HG03045 (cell line): ENCODE results near the gene CHRNA3.

Experiments used
- ATAC-seq: cut with Tn5 transposase; IDR thresholded peaks from one replicate; pipeline ENCODE4 v1.9.1; 2021; ENCODE audit warnings: mild to moderate bottlenecking, moderate library complexity; ENCODE audit not compliant: unreplicated experiment

Gene CHRNA3

DNA sequence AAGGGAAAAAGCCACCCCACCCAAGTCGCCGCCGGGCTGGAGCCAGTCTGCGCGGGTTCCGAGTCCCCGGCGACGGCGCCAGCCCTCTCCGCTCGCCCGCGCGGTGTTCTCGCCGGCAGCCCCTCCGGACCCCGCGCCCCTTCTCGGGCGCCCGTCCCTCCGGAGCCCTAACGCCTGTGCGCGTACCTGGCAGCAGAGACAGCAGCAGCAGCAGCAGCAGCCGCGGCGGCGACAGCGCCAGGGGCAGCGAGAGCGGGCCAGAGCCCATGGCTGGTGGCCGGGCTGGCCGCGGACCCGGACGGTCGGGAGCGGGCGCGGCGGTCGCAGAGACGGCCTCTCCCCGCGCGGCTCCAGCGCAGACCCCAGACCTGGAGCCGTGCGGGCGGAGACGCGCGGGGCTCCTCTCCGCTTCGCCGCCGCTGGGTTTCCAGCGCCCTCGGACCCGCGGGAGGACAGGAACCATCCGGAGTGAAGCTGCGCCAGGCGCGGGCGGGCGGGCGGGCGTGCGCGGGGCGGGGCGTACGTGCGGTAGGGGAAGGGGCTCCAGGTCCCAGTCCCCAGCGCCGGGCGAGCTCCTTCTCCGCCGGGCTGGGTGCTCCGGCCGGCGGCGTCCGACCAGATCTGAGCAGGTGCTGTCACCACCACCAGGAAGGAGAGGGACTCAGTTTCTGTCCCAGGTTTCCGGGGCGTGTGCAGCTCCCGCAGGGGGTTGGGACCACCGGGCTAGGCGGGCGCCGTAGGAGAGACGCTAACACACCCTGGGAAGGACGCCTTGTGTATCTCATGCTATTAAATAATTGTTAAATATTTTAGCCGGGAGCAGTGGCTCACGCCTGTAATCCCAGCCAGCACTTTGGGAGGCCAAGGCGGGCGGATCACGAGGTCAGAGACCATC lies at the start of gene CHRNA3:
TSS of gene CHRNA3 (minus strand) at position 470 of the 895 bp plus-strand sequence. CDS start at position 268, 202 bp downstream.
- ATAC-seq: no peak

GRCh38 chr15:78668987-78669386 lies 48.2 kb upstream of the CHRNA3 start:
- ATAC-seq: no peak

GRCh38 chr15:78667578-78668236 lies 46.9 kb upstream of the CHRNA3 start:
- ATAC-seq: no peak

DNA sequence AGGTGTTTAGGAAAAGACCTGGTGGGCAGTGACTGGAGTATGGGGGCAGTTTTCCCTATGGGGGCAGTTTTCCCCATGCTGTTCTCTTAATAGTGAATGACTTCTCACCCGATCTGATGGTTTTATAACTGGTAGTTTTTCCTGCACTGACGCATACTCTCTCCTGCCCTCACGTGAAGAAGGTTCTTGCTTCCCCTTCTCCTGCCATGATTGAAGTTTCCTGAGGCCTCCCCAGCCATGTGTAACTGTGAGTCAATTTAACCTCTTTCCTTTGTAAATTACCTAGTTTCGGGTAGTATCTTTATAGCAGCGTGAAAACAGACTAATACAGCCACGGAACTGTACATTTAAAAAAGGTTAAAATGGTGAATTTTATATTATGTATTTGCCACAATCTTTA lies 45.2 kb upstream of the CHRNA3 start:
- no peak for ATAC-seq

GRCh38 chr15:78663703-78664102 lies 42.9 kb upstream of the CHRNA3 start:
- no peak for ATAC-seq

DNA sequence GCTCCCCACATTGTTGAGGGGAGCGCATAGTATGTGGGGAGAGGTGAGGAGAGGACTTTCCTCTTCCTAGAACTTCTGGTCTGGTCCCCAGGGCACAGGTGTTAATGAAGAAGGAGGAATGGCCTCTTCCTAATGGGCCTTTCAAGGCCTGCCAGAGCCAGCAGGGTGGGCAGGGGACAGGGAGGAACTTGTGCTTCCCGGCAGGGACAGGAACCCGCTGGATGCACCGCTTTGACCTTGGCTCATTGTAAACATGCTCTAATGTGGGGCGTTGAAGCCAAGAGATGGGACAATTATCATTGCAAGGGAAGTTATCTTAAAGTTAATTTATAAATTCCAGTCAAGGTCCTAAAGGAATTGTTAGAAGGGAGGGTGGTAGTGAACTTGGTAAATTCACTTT lies 41.2 kb upstream of the CHRNA3 start:
- no peak for ATAC-seq

- no peak for ATAC-seq
Observed at GRCh38 chr15:78661001-78661400, 40.2 kb upstream of the CHRNA3 start.

- ATAC-seq: no peak
Observed at GRCh38 chr15:78660584-78660983, 39.8 kb upstream of the CHRNA3 start.

GRCh38 chr15:78658823-78659222 lies 38.0 kb upstream of the CHRNA3 start:
- no peak for ATAC-seq

DNA sequence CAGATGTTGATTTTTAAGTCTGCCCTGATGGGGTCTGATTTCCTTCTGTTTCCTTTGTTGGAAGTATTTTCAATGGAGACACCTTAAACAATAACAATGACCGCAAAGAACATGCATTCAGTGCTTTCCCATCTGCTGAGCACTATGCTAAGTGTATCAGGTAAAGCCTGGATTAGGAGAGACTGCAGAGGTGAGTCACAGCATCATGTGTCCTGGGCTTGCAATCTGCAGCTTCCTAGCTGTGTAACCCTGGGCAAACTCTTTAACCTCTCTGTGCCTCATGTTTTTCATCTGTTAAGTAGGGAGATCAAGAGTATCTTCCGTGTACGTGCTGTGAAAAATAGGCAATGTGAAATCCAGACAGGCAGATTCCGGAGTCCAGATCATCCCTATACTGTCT lies 33.5 kb upstream of the CHRNA3 start:
- no peak for ATAC-seq

DNA sequence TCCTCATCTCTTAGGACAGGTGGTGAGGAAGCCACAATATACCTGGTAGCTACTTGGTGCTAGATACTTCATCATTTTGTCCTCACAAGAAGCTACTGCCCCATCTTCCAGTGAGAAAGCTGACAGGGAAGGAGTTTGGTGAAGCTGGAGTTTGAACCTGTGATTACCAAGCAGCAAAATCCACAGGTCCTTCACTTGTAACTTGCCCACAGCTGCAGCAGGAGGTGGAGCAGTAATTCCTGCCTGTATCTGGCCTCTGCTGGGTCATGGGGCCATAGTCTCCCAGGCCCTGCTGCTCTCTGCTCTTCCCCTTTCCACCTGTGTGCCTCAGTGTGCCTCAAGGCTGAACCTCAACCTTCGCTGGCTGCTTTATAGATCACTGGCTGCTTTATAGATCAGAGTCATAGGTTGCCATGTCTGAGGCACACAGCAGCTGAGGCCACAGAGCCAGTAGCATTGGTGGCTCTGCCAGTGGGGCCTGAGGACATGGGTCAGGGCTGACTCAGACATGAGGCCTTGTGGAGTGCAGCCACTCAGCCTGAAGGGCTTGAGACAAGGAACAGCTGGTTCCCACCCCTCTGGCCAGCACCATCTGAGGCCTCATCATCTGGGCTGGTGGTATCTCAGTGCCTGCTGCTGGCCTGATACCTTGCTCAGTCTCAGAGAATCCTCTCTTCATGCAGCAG lies 31.3 kb upstream of the CHRNA3 start:
- no peak for ATAC-seq

- no peak for ATAC-seq
Observed at GRCh38 chr15:78651007-78651406, 30.2 kb upstream of the CHRNA3 start.

GRCh38 chr15:78650022-78650421 lies 29.2 kb upstream of the CHRNA3 start:
- ATAC-seq: no peak

- ATAC-seq: no peak
Observed at GRCh38 chr15:78645009-78645408, 24.2 kb upstream of the CHRNA3 start.

- no peak for ATAC-seq
Observed at GRCh38 chr15:78642331-78642730, 21.5 kb upstream of the CHRNA3 start.

- ATAC-seq: no peak
Observed at GRCh38 chr15:78641749-78642275, 21.0 kb upstream of the CHRNA3 start.

- ATAC-seq: no peak
Observed at GRCh38 chr15:78641102-78641748, 20.4 kb upstream of the CHRNA3 start, which contains the start of gene CHRNB4. Gene CHRNB4 (minus strand): TSS chr15:78641210. CDS start chr15:78641133, 77 bp downstream.

GRCh38 chr15:78640527-78641101 lies 19.8 kb upstream of the CHRNA3 start:
- no peak for ATAC-seq

GRCh38 chr15:78638658-78639314 lies 18.0 kb upstream of the CHRNA3 start:
- no peak for ATAC-seq
